ENCODE measurements around the gene ZNF407.

Gene ZNF407

GRCh38 chr18:74975001-74975400 lies 377.3 kb downstream of the ZNF407 start:
- TF ChIP-seq, protein P1, sequence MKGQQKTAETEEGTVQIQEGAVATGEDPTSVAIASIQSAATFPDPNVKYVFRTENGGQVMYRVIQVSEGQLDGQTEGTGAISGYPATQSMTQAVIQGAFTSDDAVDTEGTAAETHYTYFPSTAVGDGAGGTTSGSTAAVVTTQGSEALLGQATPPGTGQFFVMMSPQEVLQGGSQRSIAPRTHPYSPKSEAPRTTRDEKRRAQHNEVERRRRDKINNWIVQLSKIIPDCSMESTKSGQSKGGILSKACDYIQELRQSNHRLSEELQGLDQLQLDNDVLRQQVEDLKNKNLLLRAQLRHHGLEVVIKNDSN (IDR thresholded peaks at IDR 0.05): no peak
- TF ChIP-seq, protein P2, sequence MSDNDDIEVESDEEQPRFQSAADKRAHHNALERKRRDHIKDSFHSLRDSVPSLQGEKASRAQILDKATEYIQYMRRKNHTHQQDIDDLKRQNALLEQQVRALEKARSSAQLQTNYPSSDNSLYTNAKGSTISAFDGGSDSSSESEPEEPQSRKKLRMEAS (IDR thresholded peaks at IDR 0.05): no peak
- TF ChIP-seq ZBTB7A (IDR thresholded peaks at IDR 0.05; ENCODE audit: low read depth) (no peak), CREB1 (IDR thresholded peaks at IDR 0.05; ENCODE audit: low read depth) (no peak), EP300 (IDR thresholded peaks at IDR 0.05; ENCODE audit: borderline replicate concordance) (no peak), TCF12 (IDR thresholded peaks at IDR 0.05; ENCODE audit: low read depth) (no peak), CEBPB (IDR thresholded peaks at IDR 0.05) (no peak), EGR1 (IDR thresholded peaks at IDR 0.05) (no peak), TEAD4 (IDR thresholded peaks at IDR 0.05) (no peak), NFIC (IDR thresholded peaks at IDR 0.05) (no peak), RAD21 (IDR thresholded peaks at IDR 0.05; ENCODE audit: low read depth) (no peak), FOXM1 (IDR thresholded peaks at IDR 0.05; ENCODE audit: borderline replicate concordance, low read depth) (no peak), YY1 (IDR thresholded peaks at IDR 0.05; ENCODE audit: low read depth) (no peak), TAF1 (IDR thresholded peaks at IDR 0.05; ENCODE audit: low read depth) (no peak)
- TF ChIP-seq, protein P3, sequence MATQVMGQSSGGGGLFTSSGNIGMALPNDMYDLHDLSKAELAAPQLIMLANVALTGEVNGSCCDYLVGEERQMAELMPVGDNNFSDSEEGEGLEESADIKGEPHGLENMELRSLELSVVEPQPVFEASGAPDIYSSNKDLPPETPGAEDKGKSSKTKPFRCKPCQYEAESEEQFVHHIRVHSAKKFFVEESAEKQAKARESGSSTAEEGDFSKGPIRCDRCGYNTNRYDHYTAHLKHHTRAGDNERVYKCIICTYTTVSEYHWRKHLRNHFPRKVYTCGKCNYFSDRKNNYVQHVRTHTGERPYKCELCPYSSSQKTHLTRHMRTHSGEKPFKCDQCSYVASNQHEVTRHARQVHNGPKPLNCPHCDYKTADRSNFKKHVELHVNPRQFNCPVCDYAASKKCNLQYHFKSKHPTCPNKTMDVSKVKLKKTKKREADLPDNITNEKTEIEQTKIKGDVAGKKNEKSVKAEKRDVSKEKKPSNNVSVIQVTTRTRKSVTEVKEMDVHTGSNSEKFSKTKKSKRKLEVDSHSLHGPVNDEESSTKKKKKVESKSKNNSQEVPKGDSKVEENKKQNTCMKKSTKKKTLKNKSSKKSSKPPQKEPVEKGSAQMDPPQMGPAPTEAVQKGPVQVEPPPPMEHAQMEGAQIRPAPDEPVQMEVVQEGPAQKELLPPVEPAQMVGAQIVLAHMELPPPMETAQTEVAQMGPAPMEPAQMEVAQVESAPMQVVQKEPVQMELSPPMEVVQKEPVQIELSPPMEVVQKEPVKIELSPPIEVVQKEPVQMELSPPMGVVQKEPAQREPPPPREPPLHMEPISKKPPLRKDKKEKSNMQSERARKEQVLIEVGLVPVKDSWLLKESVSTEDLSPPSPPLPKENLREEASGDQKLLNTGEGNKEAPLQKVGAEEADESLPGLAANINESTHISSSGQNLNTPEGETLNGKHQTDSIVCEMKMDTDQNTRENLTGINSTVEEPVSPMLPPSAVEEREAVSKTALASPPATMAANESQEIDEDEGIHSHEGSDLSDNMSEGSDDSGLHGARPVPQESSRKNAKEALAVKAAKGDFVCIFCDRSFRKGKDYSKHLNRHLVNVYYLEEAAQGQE (IDR thresholded peaks at IDR 0.05; ENCODE audit: low read depth): no peak

DNA sequence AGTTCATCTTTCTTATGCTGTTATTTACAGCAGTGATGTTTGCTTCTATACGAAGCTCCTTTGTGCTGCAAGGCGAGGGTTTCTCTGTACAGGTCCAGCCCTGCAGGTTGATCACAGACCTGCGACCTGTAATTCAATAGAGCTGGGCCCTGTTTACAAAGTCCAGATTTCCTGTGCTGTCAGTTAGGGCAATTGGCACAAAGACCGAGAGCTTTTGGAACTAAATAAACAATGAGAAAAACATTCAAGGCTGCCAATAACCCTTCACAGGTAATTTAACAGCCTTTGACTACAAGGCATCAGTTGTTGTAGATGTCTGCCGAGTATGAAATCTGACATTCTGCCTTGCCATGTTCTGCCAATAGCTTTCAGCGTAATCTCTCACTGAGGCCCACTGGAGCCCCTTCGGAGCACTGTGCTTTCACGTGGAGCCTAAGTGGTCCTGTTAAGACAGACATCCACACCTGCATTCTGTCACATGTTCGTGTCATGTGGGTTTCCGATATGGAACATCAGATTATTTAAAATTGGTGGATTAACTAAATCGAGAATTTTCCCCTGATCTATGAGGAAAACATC lies 378.8 kb downstream of the ZNF407 start:
- no peak for TF ChIP-seq EP300 (IDR thresholded peaks at IDR 0.05; ENCODE audit: borderline replicate concordance)
- TF ChIP-seq EGR1 (IDR thresholded peaks at IDR 0.05): no peak
- no peak for TF ChIP-seq TCF12 (IDR thresholded peaks at IDR 0.05; ENCODE audit: low read depth)
- TF ChIP-seq FOXM1 (IDR thresholded peaks at IDR 0.05; ENCODE audit: borderline replicate concordance, low read depth): no peak
- TF ChIP-seq, protein P2 (IDR thresholded peaks at IDR 0.05): no peak
- no peak for TF ChIP-seq TEAD4 (IDR thresholded peaks at IDR 0.05)
- TF ChIP-seq CREB1 (IDR thresholded peaks at IDR 0.05; ENCODE audit: low read depth): no peak
- no peak for TF ChIP-seq TAF1 (IDR thresholded peaks at IDR 0.05; ENCODE audit: low read depth)
- TF ChIP-seq, protein P3 (IDR thresholded peaks at IDR 0.05; ENCODE audit: low read depth): no peak
- no peak for TF ChIP-seq CEBPB (IDR thresholded peaks at IDR 0.05)

- TF ChIP-seq EGR1 (IDR thresholded peaks at IDR 0.05) (no peak), EP300 (IDR thresholded peaks at IDR 0.05; ENCODE audit: borderline replicate concordance) (no peak), CEBPB (IDR thresholded peaks at IDR 0.05) (no peak), CREB1 (IDR thresholded peaks at IDR 0.05; ENCODE audit: low read depth) (no peak), FOXM1 (IDR thresholded peaks at IDR 0.05; ENCODE audit: borderline replicate concordance, low read depth) (no peak), YY1 (IDR thresholded peaks at IDR 0.05; ENCODE audit: low read depth) (no peak), TEAD4 (IDR thresholded peaks at IDR 0.05) (no peak), ZBTB7A (IDR thresholded peaks at IDR 0.05; ENCODE audit: low read depth) (no peak), TCF12 (IDR thresholded peaks at IDR 0.05; ENCODE audit: low read depth) (no peak), NFIC (IDR thresholded peaks at IDR 0.05) (no peak), TAF1 (IDR thresholded peaks at IDR 0.05; ENCODE audit: low read depth) (no peak), RAD21 (IDR thresholded peaks at IDR 0.05; ENCODE audit: low read depth) (no peak)
- TF ChIP-seq, protein P2 (IDR thresholded peaks at IDR 0.05): no peak
- TF ChIP-seq, protein P1 (IDR thresholded peaks at IDR 0.05): no peak
- TF ChIP-seq, protein P3 (IDR thresholded peaks at IDR 0.05; ENCODE audit: low read depth): no peak
Measured at GRCh38 chr18:74977041-74977440, 379.4 kb downstream of the ZNF407 start.

DNA sequence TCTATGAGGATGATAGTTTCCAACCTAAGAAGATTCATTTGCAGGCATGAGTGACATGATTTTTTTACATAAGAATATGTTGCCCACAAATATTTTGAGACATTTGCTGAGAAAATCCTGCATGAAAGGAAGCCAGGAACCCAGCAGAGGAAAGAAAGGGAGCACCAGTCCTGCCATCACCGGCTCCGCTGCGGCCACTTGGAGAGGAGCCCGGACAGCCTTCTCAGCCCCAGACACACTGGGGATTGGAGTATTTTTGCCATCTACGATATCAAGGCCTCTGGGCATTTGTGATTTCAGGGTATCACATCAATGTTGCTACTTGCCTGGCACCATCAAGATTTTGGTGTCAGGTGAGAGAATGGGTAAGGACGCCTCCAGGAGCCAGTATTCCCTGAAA lies 383.0 kb downstream of the ZNF407 start:
- TF ChIP-seq RAD21 (IDR thresholded peaks at IDR 0.05; ENCODE audit: low read depth): no peak
- no peak for TF ChIP-seq CEBPB (IDR thresholded peaks at IDR 0.05)
- no peak for TF ChIP-seq EP300 (IDR thresholded peaks at IDR 0.05; ENCODE audit: borderline replicate concordance)
- no peak for TF ChIP-seq TEAD4 (IDR thresholded peaks at IDR 0.05)
- TF ChIP-seq EGR1 (IDR thresholded peaks at IDR 0.05): no peak
- no peak for TF ChIP-seq NFIC (IDR thresholded peaks at IDR 0.05)
- no peak for TF ChIP-seq TAF1 (IDR thresholded peaks at IDR 0.05; ENCODE audit: low read depth)
- TF ChIP-seq TCF12 (IDR thresholded peaks at IDR 0.05; ENCODE audit: low read depth): no peak
- TF ChIP-seq, protein P3 (IDR thresholded peaks at IDR 0.05; ENCODE audit: low read depth): no peak
- TF ChIP-seq CREB1 (IDR thresholded peaks at IDR 0.05; ENCODE audit: low read depth): no peak

Measured in Ishikawa (cell line).